HG03139 (cell line): ENCODE results near the gene GBX1.

ENCODE experiments used
- ATAC-seq: cut with Tn5 transposase; IDR thresholded peaks from one replicate; pipeline ENCODE4 v1.9.1; 2021; ENCODE audit not compliant: unreplicated experiment

GBX1 gene

GRCh38 chr7:151194188-151194587 is 26.7 kb upstream of the GBX1 start:
- no peak for ATAC-seq

GRCh38 chr7:151193203-151193978 is 25.9 kb upstream of the GBX1 start:
- no peak for ATAC-seq

- ATAC-seq = no peak
Observed at GRCh38 chr7:151192002-151192539, 24.6 kb upstream of the GBX1 start.

GRCh38 chr7:151191544-151191943 is 24.1 kb upstream of the GBX1 start:
- no peak for ATAC-seq

GRCh38 chr7:151189038-151189437 is 21.5 kb upstream of the GBX1 start:
- ATAC-seq = no peak

- no peak for ATAC-seq
Observed at GRCh38 chr7:151188252-151188542, 20.7 kb upstream of the GBX1 start.

- ATAC-seq = no peak
Observed at GRCh38 chr7:151187409-151188251, 20.1 kb upstream of the GBX1 start.

- no peak for ATAC-seq
Observed at GRCh38 chr7:151186640-151187408, 19.3 kb upstream of the GBX1 start, which contains the start of gene ASB10. TSS of gene ASB10 (minus strand) at chr7:151187250. CDS start at chr7:151187130, 120 bp downstream.

GRCh38 chr7:151185762-151186639 is 18.5 kb upstream of the GBX1 start:
- no peak for ATAC-seq

- ATAC-seq = no peak
Observed at GRCh38 chr7:151181011-151181431, 13.5 kb upstream of the GBX1 start.

- no peak for ATAC-seq
Observed at GRCh38 chr7:151179946-151180345, 12.5 kb upstream of the GBX1 start.

- no peak for ATAC-seq
Observed at GRCh38 chr7:151179287-151179860, 11.9 kb upstream of the GBX1 start.

GRCh38 chr7:151178831-151179230 is 11.3 kb upstream of the GBX1 start:
- no peak for ATAC-seq

GRCh38 chr7:151178236-151178635 is 10.7 kb upstream of the GBX1 start:
- ATAC-seq = no peak

- no peak for ATAC-seq
Observed at GRCh38 chr7:151177310-151177709, 9.8 kb upstream of the GBX1 start.

- no peak for ATAC-seq
Observed at GRCh38 chr7:151176401-151176800, 8.9 kb upstream of the GBX1 start.

- no peak for ATAC-seq
Observed at GRCh38 chr7:151175793-151176311, 8.4 kb upstream of the GBX1 start.

GRCh38 chr7:151175047-151175792 is 7.7 kb upstream of the GBX1 start:
- ATAC-seq = no peak
